Fibroblast of mammary gland (primary cell): ENCODE results near the gene HAX1.

Experiments
- DNase-seq: peaks from one replicate; pipeline ENCODE4 v3.0.0-alpha.2; 2010; ENCODE audit warnings: low read depth
- H3K4me3 ChIP-seq: 2 replicates; pipeline ENCODE4 v1.5.1; 2011; ENCODE audit warnings: low read depth, mild to moderate bottlenecking, low read length, moderate library complexity; ENCODE audit not compliant: control insufficient read depth
- CTCF ChIP-seq: conservative IDR thresholded peaks from 2 replicates; pipeline ENCODE4 v1.5.1; 2011; ENCODE audit warnings: low read depth, low read length, inconsistent platforms; ENCODE audit not compliant: control insufficient read depth, insufficient read depth

The HAX1 gene

DNA sequence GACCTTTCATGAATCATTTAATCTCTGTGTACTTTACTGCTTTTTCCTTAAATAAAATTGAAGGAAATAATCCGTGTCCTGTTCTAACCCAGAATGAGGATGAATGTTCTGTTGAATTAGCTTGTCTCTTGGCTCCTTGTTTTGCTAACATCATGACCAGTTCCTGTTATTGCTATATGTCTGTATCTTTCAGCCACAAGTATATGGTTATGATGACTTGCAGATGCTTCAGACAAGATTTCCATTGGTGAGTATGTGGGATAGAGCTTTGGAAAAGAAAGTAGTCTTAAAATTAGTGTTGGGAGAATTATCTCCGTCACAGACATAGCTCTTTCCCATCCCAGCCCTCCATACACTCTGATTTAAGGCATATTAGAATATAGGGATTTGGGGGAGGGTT lies 13.6 kb upstream of the HAX1 start:
- H3K4me3 ChIP-seq, result no peak overlapping the region
- no peak for TF ChIP-seq CTCF
- no peak for DNase-seq

DNA sequence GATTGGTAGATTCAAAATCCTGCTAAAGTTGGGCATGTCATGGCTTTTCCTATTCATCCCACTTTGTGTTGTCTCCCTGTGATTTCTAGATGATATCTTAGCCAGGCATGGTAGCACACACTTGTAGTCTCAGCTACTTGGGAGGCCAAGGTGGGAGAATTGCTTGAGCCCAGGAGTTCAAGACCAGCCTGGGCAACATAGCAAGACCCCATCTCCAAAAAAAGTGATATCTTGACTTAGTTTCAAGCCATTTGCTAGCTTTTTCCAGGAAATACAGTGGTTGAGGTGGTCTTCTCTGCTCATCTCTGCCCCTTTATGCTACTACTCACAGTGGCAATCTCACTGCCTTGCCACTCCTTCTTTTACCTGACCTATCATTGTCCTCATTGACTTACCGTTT lies 12.3 kb upstream of the HAX1 start:
- H3K4me3 ChIP-seq, result no peak overlapping the region
- no peak for DNase-seq
- TF ChIP-seq CTCF, result no peak

DNA sequence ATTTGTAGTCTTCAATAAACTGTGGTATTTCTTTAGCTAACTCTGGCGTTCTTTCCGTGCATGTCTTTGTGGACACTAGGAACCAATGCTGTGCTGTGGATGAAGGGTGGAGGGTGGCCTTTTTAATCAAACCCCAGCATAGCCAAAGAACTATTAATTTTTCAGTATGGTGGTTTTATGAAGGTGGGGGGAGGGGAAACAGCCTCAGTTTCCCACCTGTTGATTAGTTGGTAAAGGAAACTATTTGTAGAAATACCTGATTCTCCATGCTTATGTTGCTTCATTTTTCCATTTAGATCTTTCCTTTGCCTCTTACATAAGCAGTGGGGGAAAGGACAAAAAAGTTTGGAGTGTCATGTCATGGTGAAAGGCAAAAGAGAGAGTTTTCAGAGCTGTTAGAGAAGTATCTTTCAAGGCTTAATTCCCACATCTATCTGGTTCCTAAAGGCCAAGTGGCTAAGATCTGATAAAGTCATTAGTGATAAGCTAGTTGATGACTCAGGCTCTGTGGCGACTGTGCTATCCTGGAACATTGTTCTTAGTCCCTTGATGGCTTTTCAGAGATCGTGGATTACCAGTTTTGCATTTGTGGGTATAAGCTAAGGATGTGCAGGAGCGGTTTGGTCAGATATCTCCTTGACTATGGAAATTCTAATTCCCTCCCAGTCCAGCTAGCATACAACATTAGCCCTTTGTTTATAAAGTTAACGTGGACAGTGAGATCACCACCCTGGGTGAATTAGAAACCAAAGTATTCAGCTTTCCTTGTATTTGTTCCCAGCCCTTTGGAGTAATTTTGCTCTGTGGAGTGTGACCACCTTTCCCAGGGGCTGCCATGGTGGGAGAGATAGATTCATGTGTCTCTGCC lies 8.7 kb upstream of the HAX1 start:
- no peak overlapping the region for H3K4me3 ChIP-seq
- TF ChIP-seq CTCF, result no peak
- no peak for DNase-seq

GRCh38 chr1:154264454-154264853 lies 8.0 kb upstream of the HAX1 start:
- no peak overlapping the region for H3K4me3 ChIP-seq
- TF ChIP-seq CTCF, result no peak
- no peak for DNase-seq

DNA sequence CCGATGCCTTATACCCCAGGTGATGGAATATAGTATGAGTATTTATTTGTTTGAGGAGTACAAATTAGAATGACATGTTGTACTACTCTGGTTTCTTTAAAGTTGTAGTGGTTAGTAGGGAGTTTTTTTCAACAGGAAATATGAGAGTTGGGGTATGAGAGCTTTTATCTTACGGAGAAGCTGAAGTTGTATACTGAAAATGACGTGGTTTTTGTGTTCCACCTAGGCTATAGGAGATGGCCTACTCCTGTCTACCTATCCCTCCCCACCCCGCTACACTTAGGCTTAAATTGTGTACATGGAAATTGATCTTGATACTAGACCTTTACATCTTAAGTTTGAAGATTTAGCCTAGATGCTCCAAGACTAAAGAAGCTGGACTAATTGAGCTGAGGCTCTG lies 6.8 kb upstream of the HAX1 start:
- DNase-seq, result no peak
- no peak for TF ChIP-seq CTCF
- no peak overlapping the region for H3K4me3 ChIP-seq

- DNase-seq, result no peak
- no peak for TF ChIP-seq CTCF
Measured at GRCh38 chr1:154270833-154271232, 1.6 kb upstream of the HAX1 start.

More at GRCh38 chr1:154270833-154271232, 1.6 kb upstream of the HAX1 start:
- no peak overlapping the region for H3K4me3 ChIP-seq
